ENCODE results near the gene PAMR1. TPM values are rescaled to one million over a fixed set of nuclear protein-coding genes. Genes with fewer than 3 reads are reported as not detected.

Gene PAMR1
- total and polyA plus RNA-seq, 10 of the 15 experiments (the other 5 are each of a cell fraction or from before 2014, with no cell fraction given), result 0.04 TPM; not detected in 9

DNA sequence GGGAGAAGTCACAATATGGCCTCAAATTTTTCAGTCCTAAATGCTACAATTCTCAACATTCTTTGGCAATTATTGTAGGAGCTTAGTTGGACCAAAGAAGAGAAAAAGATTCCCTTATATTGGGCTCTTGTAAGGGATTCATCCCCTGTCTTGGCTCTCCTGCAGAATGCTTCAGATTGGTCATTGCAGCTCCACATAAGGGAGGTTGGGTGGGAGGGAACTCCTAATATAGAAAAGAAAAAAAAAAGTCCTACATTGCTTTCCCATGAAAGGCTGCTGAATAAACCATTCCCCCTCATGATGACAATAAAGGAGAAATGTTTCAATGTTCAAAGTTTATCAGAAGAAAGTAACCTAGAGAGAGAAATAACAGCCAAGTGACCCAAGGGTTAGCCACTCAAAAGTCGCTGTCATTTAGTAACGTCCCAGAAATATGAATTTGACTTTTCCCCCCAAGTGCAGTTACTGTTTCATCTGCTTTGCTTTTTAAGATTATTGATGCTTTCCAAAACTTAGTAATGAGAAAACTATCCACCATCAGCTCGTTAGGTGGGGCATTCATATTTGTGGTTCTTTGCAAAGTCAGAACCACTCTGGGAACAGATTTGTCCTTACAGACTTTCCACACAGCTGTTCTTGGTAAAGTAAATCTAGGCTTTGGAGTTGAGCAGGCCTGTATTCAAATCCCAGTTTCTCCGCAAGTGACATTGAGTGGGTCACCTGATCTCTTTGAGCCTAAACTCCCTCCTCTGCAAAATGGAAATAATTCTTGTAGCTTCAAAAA is 101.1 kb downstream of the PAMR1 start (continued):
- no peak for TF ChIP-seq E4F1 (IDR thresholded peaks at IDR 0.05; ENCODE audit: borderline replicate concordance, partially characterized antibody)
- no peak for TF ChIP-seq ELK1 (IDR thresholded peaks at IDR 0.05; ENCODE audit: low read depth, low read length)
- TF ChIP-seq JUNB (IDR thresholded peaks at IDR 0.05), result no peak
- TF ChIP-seq, protein P1, sequence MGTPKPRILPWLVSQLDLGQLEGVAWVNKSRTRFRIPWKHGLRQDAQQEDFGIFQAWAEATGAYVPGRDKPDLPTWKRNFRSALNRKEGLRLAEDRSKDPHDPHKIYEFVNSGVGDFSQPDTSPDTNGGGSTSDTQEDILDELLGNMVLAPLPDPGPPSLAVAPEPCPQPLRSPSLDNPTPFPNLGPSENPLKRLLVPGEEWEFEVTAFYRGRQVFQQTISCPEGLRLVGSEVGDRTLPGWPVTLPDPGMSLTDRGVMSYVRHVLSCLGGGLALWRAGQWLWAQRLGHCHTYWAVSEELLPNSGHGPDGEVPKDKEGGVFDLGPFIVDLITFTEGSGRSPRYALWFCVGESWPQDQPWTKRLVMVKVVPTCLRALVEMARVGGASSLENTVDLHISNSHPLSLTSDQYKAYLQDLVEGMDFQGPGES (IDR thresholded peaks at IDR 0.05), result no peak
- TF ChIP-seq, protein P2, sequence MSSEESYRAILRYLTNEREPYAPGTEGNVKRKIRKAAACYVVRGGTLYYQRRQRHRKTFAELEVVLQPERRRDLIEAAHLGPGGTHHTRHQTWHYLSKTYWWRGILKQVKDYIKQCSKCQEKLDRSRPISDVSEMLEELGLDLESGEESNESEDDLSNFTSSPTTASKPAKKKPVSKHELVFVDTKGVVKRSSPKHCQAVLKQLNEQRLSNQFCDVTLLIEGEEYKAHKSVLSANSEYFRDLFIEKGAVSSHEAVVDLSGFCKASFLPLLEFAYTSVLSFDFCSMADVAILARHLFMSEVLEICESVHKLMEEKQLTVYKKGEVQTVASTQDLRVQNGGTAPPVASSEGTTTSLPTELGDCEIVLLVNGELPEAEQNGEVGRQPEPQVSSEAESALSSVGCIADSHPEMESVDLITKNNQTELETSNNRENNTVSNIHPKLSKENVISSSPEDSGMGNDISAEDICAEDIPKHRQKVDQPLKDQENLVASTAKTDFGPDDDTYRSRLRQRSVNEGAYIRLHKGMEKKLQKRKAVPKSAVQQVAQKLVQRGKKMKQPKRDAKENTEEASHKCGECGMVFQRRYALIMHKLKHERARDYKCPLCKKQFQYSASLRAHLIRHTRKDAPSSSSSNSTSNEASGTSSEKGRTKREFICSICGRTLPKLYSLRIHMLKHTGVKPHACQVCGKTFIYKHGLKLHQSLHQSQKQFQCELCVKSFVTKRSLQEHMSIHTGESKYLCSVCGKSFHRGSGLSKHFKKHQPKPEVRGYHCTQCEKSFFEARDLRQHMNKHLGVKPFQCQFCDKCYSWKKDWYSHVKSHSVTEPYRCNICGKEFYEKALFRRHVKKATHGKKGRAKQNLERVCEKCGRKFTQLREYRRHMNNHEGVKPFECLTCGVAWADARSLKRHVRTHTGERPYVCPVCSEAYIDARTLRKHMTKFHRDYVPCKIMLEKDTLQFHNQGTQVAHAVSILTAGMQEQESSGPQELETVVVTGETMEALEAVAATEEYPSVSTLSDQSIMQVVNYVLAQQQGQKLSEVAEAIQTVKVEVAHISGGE (CRISPR knock-in tag; IDR thresholded peaks at IDR 0.05), result no peak
- TF ChIP-seq, protein P3, sequence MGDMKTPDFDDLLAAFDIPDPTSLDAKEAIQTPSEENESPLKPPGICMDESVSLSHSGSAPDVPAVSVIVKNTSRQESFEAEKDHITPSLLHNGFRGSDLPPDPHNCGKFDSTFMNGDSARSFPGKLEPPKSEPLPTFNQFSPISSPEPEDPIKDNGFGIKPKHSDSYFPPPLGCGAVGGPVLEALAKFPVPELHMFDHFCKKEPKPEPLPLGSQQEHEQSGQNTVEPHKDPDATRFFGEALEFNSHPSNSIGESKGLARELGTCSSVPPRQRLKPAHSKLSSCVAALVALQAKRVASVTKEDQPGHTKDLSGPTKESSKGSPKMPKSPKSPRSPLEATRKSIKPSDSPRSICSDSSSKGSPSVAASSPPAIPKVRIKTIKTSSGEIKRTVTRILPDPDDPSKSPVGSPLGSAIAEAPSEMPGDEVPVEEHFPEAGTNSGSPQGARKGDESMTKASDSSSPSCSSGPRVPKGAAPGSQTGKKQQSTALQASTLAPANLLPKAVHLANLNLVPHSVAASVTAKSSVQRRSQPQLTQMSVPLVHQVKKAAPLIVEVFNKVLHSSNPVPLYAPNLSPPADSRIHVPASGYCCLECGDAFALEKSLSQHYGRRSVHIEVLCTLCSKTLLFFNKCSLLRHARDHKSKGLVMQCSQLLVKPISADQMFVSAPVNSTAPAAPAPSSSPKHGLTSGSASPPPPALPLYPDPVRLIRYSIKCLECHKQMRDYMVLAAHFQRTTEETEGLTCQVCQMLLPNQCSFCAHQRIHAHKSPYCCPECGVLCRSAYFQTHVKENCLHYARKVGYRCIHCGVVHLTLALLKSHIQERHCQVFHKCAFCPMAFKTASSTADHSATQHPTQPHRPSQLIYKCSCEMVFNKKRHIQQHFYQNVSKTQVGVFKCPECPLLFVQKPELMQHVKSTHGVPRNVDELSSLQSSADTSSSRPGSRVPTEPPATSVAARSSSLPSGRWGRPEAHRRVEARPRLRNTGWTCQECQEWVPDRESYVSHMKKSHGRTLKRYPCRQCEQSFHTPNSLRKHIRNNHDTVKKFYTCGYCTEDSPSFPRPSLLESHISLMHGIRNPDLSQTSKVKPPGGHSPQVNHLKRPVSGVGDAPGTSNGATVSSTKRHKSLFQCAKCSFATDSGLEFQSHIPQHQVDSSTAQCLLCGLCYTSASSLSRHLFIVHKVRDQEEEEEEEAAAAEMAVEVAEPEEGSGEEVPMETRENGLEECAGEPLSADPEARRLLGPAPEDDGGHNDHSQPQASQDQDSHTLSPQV (IDR thresholded peaks at IDR 0.05), result no peak
- TF ChIP-seq NKRF (conservative IDR thresholded peaks at IDR 0.05), result no peak
- TF ChIP-seq TCF7 (IDR thresholded peaks at IDR 0.05; ENCODE audit: borderline replicate concordance), result no peak
- no peak for TF ChIP-seq GABPA (IDR thresholded peaks at IDR 0.05; ENCODE audit: low read depth)
- no peak for TF ChIP-seq ZZZ3 (IDR thresholded peaks at IDR 0.05; ENCODE audit: control insufficient read depth, insufficient read length, low read depth)
- no peak for TF ChIP-seq ZNF24 (IDR thresholded peaks at IDR 0.05)
- TF ChIP-seq FOXM1 (IDR thresholded peaks at IDR 0.05; ENCODE audit: low read depth, low read length), result no peak
